Fibroblast of skin of scalp (primary cell): ENCODE measurements around the gene TNFRSF21.

Experiments
- DNase-seq: peaks from one replicate; pipeline ENCODE4 v3.0.0-alpha.2; 2013

Gene TNFRSF21

DNA sequence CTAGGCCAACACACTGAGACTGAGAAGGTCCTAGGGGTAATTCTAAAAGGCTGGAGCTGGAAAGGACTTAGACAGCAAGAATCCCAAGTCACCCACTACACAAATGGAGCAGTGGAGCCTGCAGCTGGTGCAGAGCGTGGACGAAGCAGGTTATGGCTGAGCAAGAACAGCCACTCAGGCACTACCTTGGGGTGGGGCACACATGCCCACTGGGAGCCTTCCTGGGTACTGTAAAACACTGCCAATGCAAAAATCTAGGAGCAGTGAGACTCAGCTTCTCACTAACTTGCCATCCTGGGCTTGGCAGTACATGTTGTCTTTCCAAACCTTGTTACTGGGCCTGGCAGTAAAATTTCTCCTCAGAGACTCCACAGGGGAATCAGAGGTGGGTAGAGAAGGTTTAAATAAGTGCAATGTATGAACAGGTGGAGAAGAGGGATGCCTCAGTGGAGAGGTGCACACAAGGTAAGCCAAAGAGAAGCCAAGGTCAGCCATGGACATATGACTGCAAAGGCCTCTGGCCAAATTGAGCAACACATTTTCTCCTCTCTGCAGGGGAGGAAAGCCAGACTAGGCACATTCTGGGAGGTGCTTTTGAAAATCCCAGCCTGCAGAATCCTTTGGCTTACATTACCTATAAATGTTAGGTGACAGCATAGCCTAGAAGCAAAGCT, 105.6 kb downstream of the TNFRSF21 start:
- no peak for DNase-seq

DNA sequence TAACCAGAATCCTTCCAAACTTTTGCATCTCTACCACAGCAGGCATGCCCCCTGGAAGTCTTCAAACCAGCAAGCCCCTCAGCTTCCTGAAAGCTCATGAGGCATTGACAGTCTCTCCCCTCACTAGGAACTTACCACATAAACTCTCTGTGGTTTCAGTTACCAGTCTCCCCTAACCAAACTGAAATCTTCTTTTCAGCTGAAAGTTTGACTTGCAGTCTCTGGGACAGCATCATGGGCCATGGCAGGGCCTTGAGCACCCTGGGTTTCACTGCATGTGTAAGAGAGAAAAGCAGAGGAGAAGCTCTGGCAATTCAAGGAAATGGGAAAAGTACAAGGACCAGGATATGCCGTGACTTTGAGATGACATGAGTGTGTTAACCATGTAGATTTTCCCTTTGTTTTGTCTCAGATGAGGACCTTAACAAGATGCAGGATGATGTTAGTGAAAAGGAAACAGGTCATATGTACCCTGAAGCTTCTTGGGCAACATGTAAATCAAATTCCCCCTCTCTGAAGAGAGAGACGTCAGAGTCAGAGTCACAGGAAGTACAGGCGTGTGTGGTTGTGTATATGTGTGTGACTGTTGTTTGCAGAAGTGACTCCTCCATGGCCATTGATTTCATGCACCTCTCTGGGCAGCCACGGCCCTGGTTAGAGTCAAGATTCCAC, 106.3 kb downstream of the TNFRSF21 start:
- no peak for DNase-seq

DNA sequence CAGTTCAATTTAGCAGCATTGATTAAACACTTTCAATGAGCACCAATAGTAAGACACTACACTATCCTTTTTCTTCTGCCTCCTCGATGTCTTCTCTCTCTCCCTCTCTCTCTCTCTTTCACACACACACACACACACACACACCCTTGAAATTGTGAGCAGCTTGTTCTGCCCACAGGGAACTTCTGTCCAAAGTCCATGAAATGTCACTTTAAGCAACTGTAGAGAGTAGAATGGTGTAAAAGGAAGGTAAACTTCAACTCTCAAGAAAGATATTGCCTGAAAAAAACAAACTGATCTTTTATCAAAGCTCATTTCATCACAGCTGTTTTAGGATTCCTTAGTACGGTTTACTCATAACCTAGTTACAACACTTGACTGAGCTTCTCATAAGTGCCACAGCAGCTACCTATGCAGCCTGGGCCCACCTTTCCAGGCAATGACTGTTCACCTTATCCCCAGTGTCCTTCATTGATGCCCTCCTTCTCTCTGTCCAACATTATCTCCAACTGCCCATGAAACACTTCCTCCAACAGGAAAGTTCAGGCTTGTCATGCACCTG, 107.0 kb downstream of the TNFRSF21 start:
- no peak for DNase-seq

DNA sequence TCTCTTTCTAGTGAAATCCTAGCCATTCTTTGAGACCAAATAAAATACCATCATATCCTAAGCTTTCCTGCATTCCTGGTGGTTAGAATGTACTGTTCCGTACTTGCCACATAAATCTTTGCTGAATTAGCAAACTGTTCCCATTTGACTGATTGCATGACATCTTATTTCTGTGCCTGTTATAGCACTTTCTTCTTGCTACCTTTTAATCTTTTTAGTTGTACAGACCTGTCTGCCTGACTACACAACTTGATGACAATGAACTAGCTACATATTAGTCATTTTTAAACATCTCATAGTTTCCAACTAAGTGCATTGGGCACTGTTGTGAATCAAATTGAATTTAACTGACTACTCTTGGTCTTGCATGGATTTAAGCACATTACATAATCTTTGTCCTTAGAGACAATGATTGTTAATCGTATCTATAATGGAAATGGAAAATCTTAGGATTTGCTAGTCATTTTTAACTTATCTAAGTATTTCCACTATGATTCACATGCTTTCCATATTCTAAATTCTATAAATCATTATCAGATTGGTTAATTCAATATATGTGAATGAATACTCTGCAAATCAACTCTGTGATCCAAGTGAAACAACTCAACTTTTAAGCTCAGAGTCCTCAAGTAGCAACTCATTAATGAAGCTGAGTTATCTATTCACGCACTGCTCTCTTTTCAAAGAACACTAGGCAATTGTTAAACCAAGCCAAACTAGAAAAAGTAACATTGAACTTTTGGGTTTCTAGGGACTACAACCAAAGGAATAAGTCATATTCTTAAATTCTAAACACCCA, 109.0 kb downstream of the TNFRSF21 start:
- no peak for DNase-seq

DNA sequence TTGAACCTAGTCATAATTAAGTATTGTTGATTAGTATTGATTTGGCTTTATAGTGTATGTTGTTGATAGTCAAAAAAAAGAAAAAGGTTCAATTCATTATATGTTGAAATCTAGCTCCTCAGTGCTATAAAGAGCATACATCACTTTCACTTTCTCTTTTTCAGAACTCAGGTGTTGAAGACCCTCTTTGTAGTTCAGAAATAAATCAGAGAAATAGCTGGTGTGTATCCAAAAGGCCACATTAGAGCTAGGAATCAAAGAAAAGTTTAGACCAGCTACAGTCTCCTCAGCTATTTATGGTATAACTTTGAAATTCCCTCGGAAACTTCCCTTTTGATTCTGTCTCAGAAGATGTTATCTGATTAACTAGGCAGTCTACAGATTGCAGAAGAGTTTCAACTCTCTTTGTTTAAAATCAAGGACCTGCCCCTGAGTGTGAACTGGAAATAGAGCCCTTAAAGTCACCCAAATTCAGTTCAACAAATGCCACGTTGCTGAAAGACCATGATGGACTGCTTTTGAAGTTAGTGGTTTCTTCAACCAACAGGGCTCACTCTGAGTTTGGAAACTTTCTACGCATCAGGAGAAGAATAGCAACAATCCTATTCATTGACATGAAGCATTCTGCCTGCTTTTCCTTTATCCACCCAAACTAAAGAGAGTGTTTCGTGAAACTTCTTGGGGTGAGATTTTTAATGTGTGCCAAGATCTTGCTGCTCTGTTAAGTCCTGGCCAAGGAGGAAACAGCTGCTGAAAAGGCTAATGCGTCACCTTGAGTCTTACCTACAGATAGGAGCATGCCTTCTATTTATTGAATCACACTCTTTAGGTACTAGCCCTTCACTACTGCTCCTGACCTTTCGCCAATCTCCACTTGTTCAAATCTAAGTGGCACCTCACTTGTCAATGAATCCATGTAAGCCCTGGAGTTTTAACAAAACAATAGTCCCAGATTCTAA, 111.7 kb downstream of the TNFRSF21 start:
- no peak for DNase-seq

DNA sequence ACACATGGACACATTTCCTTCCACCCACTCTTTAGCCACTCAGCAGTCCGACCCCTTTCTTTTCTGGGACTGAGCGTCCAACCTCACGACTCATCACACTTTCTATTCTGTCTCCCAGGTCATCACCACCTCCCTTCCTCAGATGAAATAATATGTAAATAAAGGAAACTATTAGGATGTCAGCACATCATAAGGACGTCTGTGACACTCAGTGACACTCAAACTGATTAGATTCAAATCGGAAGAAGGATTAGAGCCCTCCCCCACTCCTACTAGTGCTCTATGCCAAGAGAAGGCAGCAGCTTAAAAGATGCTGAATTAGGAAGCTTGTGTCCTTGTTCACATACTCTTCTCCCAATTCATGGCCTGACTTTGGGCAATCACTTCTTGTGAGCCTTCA, 113.6 kb downstream of the TNFRSF21 start:
- DNase-seq = no peak

DNA sequence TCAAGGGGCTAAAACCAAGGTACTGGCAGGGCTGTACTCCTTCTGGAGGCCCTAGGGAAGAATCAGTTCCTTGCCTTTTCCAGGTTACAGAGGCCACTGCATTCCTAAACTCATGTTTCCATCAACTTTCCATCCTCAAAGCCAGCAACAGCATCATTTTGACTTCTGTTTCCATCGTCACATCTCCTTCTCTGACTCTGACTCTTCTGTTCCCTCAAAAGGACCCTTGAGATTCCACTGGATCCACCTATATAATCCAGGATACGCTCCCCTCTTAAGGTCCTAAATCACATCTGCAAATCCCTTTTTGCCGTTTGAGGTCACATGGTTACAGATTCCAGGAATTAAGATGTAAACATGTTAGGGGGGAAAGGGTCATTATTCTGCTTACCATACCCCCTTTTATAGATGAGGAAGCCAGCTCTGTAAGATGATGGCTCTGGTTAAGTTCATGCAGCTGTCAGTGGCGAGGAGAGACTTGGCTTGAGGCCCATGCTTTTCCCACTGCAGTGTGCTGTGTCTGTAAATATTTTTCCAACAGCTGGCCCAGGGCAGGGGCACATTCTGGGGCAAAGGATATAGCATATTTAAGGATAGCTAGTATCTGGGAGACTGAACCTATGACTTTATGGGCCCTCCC, 114.6 kb downstream of the TNFRSF21 start:
- peak; percentile 4 for DNase-seq

DNA sequence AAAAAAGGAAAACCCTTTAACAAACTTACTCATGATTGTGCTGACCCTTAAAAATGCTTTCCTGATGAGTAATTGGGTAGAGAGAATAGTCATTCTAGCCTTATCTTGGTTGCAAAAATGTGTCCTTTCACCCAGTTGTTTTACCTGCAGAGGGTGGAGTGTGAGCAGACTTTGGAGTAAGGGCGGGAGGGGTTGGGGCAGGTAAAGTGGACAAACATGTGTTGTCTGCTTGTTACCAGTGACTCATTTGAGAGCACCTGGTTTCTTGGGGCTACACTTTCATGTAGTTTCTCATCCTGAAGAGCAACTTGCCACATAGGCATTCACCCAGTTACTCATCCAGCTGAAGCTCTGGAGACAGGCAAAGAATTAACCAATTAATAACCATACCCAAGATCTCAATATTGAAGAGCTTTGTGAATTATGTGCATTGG, 121.1 kb downstream of the TNFRSF21 start:
- peak; percentile 29 for DNase-seq

DNA sequence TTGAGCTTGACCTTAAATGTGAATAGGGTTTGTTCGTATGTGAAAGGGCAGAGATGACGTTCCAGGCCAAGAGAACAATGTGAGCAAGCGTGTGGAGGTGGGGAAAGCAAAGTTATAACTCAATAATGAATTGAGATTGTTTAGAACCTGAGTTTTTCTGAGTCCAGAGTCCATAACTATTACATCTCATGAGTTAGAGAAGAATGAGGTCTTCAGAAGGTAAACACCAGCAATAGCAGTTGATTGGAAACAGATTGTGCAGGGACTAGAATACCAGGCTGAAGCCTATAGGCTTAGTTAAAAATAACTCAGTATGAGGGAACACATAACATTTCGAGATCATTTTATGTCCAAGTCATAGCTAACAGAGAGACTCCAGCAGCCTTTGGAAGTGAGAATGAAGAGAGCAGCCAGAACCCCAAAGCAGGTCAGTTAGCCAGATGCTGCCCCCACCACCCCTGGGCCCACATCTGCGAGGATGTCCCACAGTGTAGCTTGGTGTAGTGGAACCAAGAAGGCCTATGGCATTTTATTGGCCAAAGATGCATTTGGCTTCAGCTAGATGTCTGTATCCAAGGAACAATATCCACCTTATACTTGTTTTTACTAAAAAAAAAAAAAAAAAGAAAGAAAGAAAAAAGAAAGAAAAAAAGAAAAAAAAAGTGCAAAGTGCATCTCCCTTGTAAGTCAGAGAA, 121.7 kb downstream of the TNFRSF21 start:
- DNase-seq = peak; percentile 38

DNA sequence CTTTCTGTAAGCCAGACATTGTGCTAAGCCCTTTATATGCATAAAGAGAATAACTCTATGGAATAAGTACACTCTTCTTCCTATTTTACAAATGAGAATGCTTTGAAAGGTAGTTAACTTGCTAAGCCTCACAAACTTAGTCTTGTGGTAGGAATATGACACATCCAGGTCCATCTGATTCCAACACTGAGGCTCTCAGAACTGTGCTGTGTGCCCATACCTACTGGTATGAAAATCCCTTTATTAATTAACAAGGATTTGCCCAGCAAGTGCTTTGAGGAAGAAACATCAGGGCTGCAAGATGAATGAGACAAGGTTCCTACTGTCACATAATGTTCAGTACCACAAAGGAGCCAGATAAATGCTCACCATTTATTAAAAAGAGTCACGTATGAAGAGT, 122.6 kb downstream of the TNFRSF21 start:
- no peak for DNase-seq

DNA sequence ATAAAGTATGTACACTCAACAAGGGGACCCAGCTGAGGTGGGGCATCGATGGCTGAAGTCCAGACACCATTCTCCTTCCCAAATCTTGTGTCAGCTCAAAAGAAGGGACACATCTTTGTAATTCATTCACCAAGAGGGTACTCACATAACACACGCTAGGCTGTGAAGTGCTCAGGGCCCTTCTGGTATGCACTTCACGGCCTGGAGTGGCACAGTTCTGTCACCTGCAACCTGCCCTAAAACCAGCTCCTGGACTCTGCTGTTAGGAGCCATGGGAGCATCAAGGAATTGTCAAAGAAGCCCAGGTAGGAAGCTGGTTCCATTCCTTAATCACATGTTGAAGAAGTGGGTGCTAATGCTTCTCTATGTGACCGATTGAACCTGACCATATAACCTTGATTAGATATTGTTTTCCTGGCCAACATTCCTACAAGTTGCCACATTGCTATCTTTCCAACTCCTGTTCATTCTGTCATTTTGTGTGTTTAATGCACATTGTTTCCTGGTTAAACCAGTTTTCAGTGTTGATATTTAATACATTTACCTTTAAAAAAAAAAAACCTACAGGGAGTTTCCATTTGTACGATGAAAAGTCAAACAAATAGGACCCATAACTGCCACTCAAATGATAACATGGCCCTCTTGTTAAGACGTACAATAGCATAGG, 127.3 kb downstream of the TNFRSF21 start:
- DNase-seq = no peak

DNA sequence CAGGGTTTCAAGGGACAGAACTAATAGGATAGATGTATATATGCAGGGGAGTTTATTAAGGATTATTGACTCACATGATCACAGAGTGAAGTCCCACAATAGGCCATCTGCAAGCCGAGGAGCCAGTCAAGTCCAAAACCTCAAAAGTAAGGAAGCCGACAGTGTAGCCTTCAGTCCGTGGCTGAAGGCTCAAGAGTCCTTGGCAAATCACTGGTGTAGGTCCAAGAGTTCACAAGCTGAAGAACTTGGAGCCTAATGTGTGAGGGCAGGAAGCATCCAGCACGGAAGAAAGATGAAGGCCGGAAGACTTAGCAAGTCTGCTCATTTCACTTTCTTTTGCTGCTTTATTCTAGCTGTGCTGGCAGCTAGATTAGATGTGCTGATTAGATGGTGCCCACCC, 128.0 kb downstream of the TNFRSF21 start:
- DNase-seq = no peak
